ENCODE data around the gene HNRNPA2B1.
"Not testable (repeated sequence)": the region's sequence is repeated elsewhere in the genome, so short reads cannot be mapped to it uniquely, and the experiment has no call there.

The HNRNPA2B1 gene

DNA sequence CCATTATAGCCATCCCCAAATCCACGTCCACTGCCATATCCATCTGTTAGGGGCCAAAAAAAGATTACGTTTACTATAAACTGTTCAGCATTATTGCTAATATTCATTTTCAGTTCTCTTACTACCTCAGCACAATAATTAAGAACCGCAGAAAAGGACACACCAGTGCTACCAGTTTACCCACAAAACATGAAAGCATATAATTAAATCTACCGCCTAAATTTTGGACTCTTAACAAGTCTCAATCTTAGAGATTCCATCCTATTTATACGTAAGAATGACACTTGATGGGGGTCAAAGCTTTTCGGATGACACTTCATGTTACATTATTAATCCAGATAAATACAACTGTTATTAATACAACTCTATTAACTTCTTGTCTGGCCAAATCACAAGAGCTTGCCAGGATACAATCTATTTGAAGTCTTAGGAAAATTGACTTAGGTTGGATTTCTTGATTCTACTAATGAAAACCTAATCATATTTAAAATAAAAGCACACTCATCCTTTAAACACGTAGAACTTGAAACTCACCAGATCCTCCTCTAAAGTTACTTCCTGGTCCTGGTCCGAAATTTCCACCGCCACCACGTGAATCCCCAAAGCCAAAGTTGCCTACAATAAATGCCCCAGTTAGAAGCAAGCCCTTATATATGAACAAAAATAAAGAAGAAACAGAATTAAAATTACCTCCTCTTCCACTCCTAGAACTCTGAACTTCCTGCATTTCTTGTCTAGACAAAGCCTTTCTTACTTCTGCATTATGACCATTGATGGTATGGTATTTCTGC, 4.5 kb downstream of the HNRNPA2B1 start:
- in situ Hi-C loops (cut with HindIII; ENCODE audit: low pct_ligation_motif_present, low sequenced_read_pairs), result no loop called here
- no peak for DNase-seq
- TF ChIP-seq, protein P1, sequence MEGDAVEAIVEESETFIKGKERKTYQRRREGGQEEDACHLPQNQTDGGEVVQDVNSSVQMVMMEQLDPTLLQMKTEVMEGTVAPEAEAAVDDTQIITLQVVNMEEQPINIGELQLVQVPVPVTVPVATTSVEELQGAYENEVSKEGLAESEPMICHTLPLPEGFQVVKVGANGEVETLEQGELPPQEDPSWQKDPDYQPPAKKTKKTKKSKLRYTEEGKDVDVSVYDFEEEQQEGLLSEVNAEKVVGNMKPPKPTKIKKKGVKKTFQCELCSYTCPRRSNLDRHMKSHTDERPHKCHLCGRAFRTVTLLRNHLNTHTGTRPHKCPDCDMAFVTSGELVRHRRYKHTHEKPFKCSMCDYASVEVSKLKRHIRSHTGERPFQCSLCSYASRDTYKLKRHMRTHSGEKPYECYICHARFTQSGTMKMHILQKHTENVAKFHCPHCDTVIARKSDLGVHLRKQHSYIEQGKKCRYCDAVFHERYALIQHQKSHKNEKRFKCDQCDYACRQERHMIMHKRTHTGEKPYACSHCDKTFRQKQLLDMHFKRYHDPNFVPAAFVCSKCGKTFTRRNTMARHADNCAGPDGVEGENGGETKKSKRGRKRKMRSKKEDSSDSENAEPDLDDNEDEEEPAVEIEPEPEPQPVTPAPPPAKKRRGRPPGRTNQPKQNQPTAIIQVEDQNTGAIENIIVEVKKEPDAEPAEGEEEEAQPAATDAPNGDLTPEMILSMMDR (IDR thresholded peaks at IDR 0.05; ENCODE audit: low read depth, low read length, missing control alignments), result no peak
- peaks cover 74% of the 10 kb centered on the region for H3K36me3 ChIP-seq (replicated peaks)
- no peak overlapping the region for H3K27ac ChIP-seq
- no peaks in the 10 kb centered on the region for H3K27me3 ChIP-seq (replicated peaks)
- no peak overlapping the region for H3K4me3 ChIP-seq (ENCODE audit: low read depth, low read length)

DNA sequence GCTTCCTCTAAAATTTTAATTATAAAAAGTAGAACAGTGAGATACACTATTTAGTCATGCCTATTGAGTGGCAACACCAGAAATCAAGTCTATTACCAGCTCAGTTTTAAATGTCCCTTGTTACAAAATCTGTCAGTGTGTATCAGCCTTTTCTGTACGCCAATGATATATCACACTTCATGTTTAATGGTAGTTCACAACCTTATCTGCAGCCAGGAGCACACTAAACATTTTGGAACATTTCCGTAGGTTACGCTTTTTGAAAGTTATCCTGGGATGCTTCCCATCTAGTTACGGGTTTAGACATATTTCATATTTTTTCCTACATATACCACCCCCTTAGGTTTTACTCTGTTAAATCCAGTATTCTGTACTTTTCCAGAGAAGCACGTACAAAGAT, 5.4 kb downstream of the HNRNPA2B1 start:
- H3K27me3 ChIP-seq (replicated peaks), result no peaks in the 10 kb centered on the region
- TF ChIP-seq, protein P1 (IDR thresholded peaks at IDR 0.05; ENCODE audit: low read depth, low read length, missing control alignments), result no peak
- no peak for DNase-seq
- H3K4me3 ChIP-seq (ENCODE audit: low read depth, low read length), result no peak overlapping the region
- in situ Hi-C loops (cut with HindIII; ENCODE audit: low pct_ligation_motif_present, low sequenced_read_pairs), result no loop called here
- H3K27ac ChIP-seq, result no peak overlapping the region
- peaks cover 83% of the 10 kb centered on the region for H3K36me3 ChIP-seq (replicated peaks)

DNA sequence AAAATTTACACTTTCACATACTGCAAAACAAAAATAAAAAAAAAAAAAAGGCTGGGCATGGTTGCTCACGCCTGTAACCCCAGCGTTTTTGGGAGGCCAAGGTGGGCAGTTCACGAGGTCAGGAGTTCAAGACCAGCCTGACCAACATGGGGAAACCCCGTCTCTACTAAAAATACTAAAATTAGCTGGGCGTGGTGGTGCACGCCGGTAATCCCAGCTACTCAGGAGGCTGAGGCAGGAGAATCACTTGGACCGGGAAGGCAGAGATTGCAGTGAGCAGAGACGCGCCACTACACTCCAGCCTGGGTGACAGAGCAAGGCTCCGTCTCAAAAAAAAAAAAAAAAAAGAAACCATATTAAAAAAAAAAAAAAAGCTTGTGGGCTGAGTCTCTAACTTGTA, 5.8 kb downstream of the HNRNPA2B1 start:
- peaks cover 85% of the 10 kb centered on the region for H3K36me3 ChIP-seq (replicated peaks)

DNA sequence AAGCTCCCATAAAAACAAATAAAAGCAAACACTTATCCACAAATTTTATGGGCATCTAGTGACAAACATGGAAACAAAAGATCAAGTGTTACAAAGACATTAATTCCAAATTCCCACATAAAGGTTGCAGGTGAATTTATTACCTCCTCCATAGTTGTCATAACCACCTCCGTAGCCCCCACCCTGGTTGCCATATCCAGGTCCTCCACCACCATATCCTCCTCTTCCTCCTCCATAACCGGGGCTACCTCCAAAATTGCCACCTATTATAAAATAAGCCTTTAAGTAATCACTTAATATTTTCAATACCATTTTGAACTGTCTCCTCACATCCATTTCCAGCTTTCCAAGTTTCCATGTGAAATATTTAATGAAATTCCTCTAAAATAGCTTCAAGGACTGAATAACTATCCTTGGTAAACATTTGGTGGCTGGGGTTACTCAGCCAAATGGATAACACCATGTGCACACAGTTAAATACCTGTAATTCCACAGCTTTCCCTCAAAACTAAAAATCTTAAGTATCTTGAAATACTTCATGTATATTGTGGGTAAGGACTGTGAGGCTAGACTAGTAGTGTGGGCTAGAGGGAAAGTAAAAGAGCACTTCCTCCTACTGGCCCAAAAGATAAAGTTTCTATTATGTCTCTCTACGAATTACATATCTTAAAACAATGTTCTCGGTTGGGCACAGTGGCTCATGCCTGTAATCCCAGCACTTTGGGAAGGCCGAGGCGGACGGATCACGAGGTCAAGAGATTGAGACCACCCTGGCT, 6.9 kb downstream of the HNRNPA2B1 start:
- peaks cover 88% of the 10 kb centered on the region for H3K36me3 ChIP-seq (replicated peaks)
- in situ Hi-C loops (cut with HindIII; ENCODE audit: low pct_ligation_motif_present, low sequenced_read_pairs), result no loop called here
- TF ChIP-seq, protein P1 (IDR thresholded peaks at IDR 0.05; ENCODE audit: low read depth, low read length, missing control alignments), result no peak

More for the DNA sequence above, 5.8 kb downstream of the HNRNPA2B1 start:
- H3K4me3 ChIP-seq (ENCODE audit: low read depth, low read length); H3K27me3 ChIP-seq (replicated peaks); H3K27ac ChIP-seq; in situ Hi-C loops (cut with HindIII; ENCODE audit: low pct_ligation_motif_present, low sequenced_read_pairs); DNase-seq: not testable (repeated sequence)

DNA sequence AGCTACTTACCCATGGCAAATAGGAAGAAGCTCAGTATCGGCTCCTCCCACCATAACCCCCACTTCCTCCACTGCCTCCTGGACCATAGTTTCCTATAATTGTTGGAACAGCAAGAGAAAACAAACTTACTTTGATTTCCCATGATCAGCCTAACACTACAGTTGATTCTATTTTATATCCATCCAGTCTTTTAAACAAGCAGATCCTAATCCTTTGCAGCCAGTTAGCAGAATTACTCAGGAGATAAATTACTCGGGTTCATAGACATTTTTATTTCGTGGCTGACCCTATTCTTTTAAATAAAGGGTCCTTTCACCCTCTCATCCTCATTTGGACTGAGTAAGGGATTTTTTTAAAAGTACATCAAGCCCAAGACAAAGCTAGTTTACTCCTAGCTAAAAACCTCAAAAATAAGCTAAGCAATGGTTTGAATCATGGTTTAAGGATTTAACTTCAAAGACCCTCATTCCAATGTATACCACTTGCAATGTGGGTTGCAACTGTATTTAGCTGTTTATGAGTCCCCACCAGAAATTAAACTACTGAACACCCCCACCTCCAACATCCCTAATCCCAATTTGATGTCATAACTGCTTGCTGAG, 8.0 kb downstream of the HNRNPA2B1 start:
- peaks cover 95% of the 10 kb centered on the region for H3K36me3 ChIP-seq (replicated peaks)
- H3K4me3 ChIP-seq (ENCODE audit: low read depth, low read length), result no peak overlapping the region
- TF ChIP-seq, protein P1 (IDR thresholded peaks at IDR 0.05; ENCODE audit: low read depth, low read length, missing control alignments), result no peak

More for the DNA sequence above, 6.9 kb downstream of the HNRNPA2B1 start:
- no peak overlapping the region for H3K27ac ChIP-seq
- H3K27me3 ChIP-seq (replicated peaks), result no peaks in the 10 kb centered on the region
- H3K4me3 ChIP-seq (ENCODE audit: low read depth, low read length), result no peak overlapping the region
- DNase-seq, result no peak

DNA sequence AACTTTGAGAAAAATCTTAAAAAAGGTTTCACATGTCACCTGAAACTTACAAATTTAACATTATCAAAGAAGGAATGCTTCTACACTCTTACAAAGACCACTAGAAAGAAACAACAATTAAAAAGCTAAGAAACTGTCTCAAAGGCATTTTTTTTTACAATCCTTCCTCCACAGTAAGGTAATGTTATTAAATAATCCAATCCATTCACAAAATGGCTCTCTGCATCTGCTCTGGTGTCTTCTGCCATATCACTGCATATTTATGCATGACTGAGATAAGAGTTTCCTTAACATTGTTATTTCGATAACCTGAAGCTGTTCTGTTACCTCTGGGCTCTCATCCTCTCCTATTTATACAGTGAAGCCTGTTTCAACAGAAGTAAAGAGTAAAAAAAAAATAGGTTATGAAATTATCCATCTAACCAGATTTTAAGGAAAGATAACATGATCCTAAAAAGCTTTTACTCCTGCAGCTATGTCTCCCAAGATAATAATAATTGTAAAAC, 8.5 kb downstream of the HNRNPA2B1 start:
- TF ChIP-seq, protein P1 (IDR thresholded peaks at IDR 0.05; ENCODE audit: low read depth, low read length, missing control alignments), result no peak
- no peak overlapping the region for H3K4me3 ChIP-seq (ENCODE audit: low read depth, low read length)
- no peaks in the 10 kb centered on the region for H3K27me3 ChIP-seq (replicated peaks)
- peaks cover 90% of the 10 kb centered on the region for H3K36me3 ChIP-seq (replicated peaks)
- H3K27ac ChIP-seq, result no peak overlapping the region
- no peak for DNase-seq
- in situ Hi-C loops (cut with HindIII; ENCODE audit: low pct_ligation_motif_present, low sequenced_read_pairs), result no loop called here

More for the DNA sequence above, 8.0 kb downstream of the HNRNPA2B1 start:
- in situ Hi-C loops (cut with HindIII; ENCODE audit: low pct_ligation_motif_present, low sequenced_read_pairs), result no loop called here
- H3K27me3 ChIP-seq (replicated peaks), result no peaks in the 10 kb centered on the region
- DNase-seq, result no peak
- no peak overlapping the region for H3K27ac ChIP-seq
